Endothelial cell of umbilical vein (primary cell): Measurements from ENCODE around the gene NPHS1. TPM values are rescaled to one million over a fixed set of nuclear protein-coding genes. Genes with fewer than 3 reads are reported as not detected.

ENCODE experiments used
- BruUV-seq: library from RNA; stranded (reverse); fragments of 400-500 nt; replicated peaks from 2 replicates; lab custom pipeline; 2021; lab: Mats Ljungman, UMichigan
- CTCF ChIA-PET: fragments of 300-600, 350-600 bp; sonication (Branson Sonifier 250); formaldehyde crosslinking; loops from one replicate; lab custom pipeline; 2021; ENCODE audit warnings: antibody characterized with exemption, inconsistent platforms; lab: Charles Lee
- POLR2A ChIA-PET: fragments of 300-600, 350-600 bp; sonication (Branson Sonifier 250); formaldehyde crosslinking; loops from one replicate; lab custom pipeline; 2021; ENCODE audit warnings: antibody characterized with exemption, inconsistent platforms; lab: Charles Lee
- DNase-seq: peaks from one replicate; pipeline ENCODE4 v3.0.0-alpha.2; 2011; ENCODE audit warnings: low read depth, low spot score
- FAIRE-seq: peaks from 2 replicates; lab custom pipeline; 2011; peaks lifted over from hg19 to GRCh38; lab: Jason Lieb, UNC
- H2AFZ ChIP-seq: 2 replicates; pipeline ENCODE4 v1.6.0; 2012; ENCODE audit warnings: low read depth, low read length, control low read depth, inconsistent platforms
- H3K27ac ChIP-seq: 2 replicates; pipeline ENCODE4 v1.5.1; 2011; ENCODE audit warnings: low read depth, mild to moderate bottlenecking, control low read depth, low read length, moderate library complexity; ENCODE audit not compliant: insufficient read depth
- H3K27me3 ChIP-seq, 2 experiments: 2 replicates each; pipeline versions ENCODE4 v1.6.0 to v1.6.1; 2011; ENCODE audit warnings: low read length in 2 of 2, mixed read lengths in 1 of 2; ENCODE audit not compliant: control insufficient read depth in 2 of 2, insufficient read depth in 2 of 2
- H3K36me3 ChIP-seq, 2 experiments: 2 replicates in 1 of 2; 3 replicates in 1 of 2; pipeline ENCODE4 v1.5.1; 2011; ENCODE audit warnings: low read length in 2 of 2, mild to moderate bottlenecking in 1 of 2, moderate library complexity in 1 of 2; ENCODE audit not compliant: control insufficient read depth in 2 of 2, insufficient read depth in 2 of 2; ENCODE audit errors: extremely low read depth in 1 of 2
- H3K4me1 ChIP-seq: 3 replicates; pipeline ENCODE4 v1.5.1; 2011; ENCODE audit warnings: mild to moderate bottlenecking, low read length; ENCODE audit not compliant: control insufficient read depth, insufficient read depth; ENCODE audit errors: extremely low read depth
- H3K4me2 ChIP-seq: 2 replicates; pipeline ENCODE4 v1.6.1; 2011; ENCODE audit warnings: low read length, control low read depth, mixed read lengths; ENCODE audit not compliant: insufficient read depth
- H3K4me3 ChIP-seq, 3 experiments: fragments of 200-600 bp in 1 of 3; sonication (generic), shearing (Covaris generic) in 1 of 3; replicated peaks in 1 of 3; 2 replicates each; pipeline ENCODE4 v1.5.1; 2011 to 2016; ENCODE audit warnings: control low read depth in 3 of 3, low read length in 3 of 3, mild to moderate bottlenecking in 2 of 3, inconsistent platforms in 1 of 3, low read depth in 1 of 3, moderate library complexity in 1 of 3; ENCODE audit not compliant: insufficient read depth in 1 of 3
- H3K79me2 ChIP-seq: 2 replicates; pipeline ENCODE4 v1.6.0; 2012; ENCODE audit warnings: low read length, inconsistent platforms; ENCODE audit not compliant: control insufficient read depth, insufficient read depth
- H3K9ac ChIP-seq: replicated peaks from 2 replicates; pipeline ENCODE3; 2011; ENCODE audit warnings: low read length, control low read depth; ENCODE audit not compliant: insufficient read depth; ENCODE audit errors: extremely low read depth
- H3K9me1 ChIP-seq: replicated peaks from 3 replicates; pipeline ENCODE4 v1.6.0; 2011; ENCODE audit warnings: mild to moderate bottlenecking, low read length; ENCODE audit not compliant: control insufficient read depth, insufficient read depth; ENCODE audit errors: extremely low read depth
- H3K9me3 ChIP-seq: replicated peaks from 2 replicates; pipeline ENCODE4 v1.5.1; 2012; ENCODE audit warnings: low read length, inconsistent platforms; ENCODE audit not compliant: control insufficient read depth, insufficient read depth
- H4K20me1 ChIP-seq: replicated peaks from 2 replicates; pipeline ENCODE3; 2011; ENCODE audit warnings: mild to moderate bottlenecking, low read length; ENCODE audit not compliant: control insufficient read depth, insufficient read depth; ENCODE audit errors: extremely low read depth
- EZH2 ChIP-seq: IDR thresholded peaks from 2 replicates; pipeline ENCODE4 v1.6.1; 2012; ENCODE audit warnings: borderline replicate concordance, low read depth, mild to moderate bottlenecking, moderate library complexity, low read length, inconsistent platforms; ENCODE audit not compliant: severe bottlenecking
- FOS ChIP-seq: IDR thresholded peaks from 2 replicates; pipeline ENCODE4 v1.6.1; 2011; ENCODE audit warnings: mild to moderate bottlenecking, low read length, moderate library complexity, borderline replicate concordance; ENCODE audit not compliant: insufficient read depth
- GATA2 ChIP-seq: IDR thresholded peaks from 2 replicates; pipeline ENCODE4 v1.7.0; 2011; ENCODE audit warnings: low read depth, mild to moderate bottlenecking, moderate library complexity, mixed read lengths, low read length; ENCODE audit not compliant: insufficient read length, insufficient read depth
- JUN ChIP-seq: IDR thresholded peaks from 2 replicates; pipeline ENCODE4 v1.6.1; 2011; ENCODE audit warnings: borderline replicate concordance, low read depth; ENCODE audit not compliant: insufficient read length, insufficient read depth
- MAX ChIP-seq: IDR thresholded peaks from 2 replicates; pipeline ENCODE4 v1.6.1; 2011; ENCODE audit not compliant: insufficient read depth, insufficient read length
- MYC ChIP-seq: IDR thresholded peaks from one replicate; pipeline ENCODE4 v1.6.1; 2011; ENCODE audit warnings: mild to moderate bottlenecking, low read depth, low read length
- POLR2A ChIP-seq: IDR thresholded peaks from 2 replicates; pipeline ENCODE4 v1.6.1; 2012; ENCODE audit warnings: low read depth, mild to moderate bottlenecking, control low read depth, low read length
- POLR2AphosphoS5 ChIP-seq: IDR thresholded peaks from 2 replicates; pipeline ENCODE4 v1.6.1; 2012; ENCODE audit warnings: low read depth, mild to moderate bottlenecking, control low read depth, low read length, moderate library complexity; ENCODE audit not compliant: insufficient read depth
- dilution Hi-C: fragments of 300-500 bp; cut with MboI; formaldehyde crosslinking; loops from one replicate; pipeline ENCODE4 v1.15.0; 2019; ENCODE audit warnings: low sequenced_read_pairs; ENCODE audit not compliant: extremely low pct_ligation_motif_present
- intact Hi-C: fragments of 100-400 bp; cut with micrococcal nuclease; formaldehyde crosslinking; loops from one replicate; pipeline ENCODE4 v1.10.0; 2022
- polyA plus RNA-seq, 4 experiments: library from polyadenylated mRNA; depleted of rRNA in 3 of 4; stranded (reverse) in 3 of 4; unstranded in 1 of 4; fragments of >200 nt; gene quantifications; 2 replicates each; pipeline versions ENCODE4 v1.2.1 to v1.2.3, GENCODE V29; 2011 to 2012; ENCODE audit warnings: missing spikeins in 1 of 4
- total RNA-seq: library from RNA; stranded (reverse); gene quantifications from 2 replicates; pipeline ENCODE4 v1.2.3, GENCODE V29; 2021
- TF ChIP-seq, protein P1 (sequence below), 2 donors: IDR thresholded peaks; 1 replicate in 1 of 2; 2 replicates in 1 of 2; pipeline ENCODE4 v1.5.1; 2011; ENCODE audit warnings: low read length in 2 of 2, mild to moderate bottlenecking in 2 of 2, moderate library complexity in 2 of 2, control low read depth in 1 of 2, inconsistent platforms in 1 of 2, low read depth in 1 of 2; ENCODE audit not compliant: insufficient read depth in 1 of 2; ENCODE audit errors: extremely low read depth in 1 of 2

The NPHS1 gene
- total and polyA plus RNA-seq, 2 donors (not counting 3 experiments of a cell fraction or from before 2014, with no cell fraction given): not detected

DNA sequence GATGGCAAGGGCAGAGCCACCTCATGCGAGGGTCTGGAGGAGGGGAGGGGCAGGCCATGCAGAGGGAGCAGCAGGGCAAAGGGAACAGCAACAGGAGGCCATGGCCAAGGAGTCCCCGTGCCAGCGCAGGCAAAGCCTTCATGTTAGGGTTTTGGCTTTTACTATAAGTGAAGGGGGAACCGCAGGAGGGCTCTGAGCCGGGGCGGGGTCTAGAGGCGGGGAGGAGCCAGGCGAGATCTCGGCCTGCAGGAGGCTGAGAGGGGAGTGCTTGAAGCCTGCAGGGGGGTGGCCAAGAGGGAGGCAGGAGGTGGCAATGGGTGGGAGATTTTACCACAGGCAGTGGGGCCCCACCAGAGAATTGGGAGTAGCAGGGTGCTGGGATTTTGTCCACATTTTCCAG is 70.7 kb downstream of the NPHS1 start:
- POLR2A ChIA-PET: no interaction called here

More for the DNA sequence above, 70.7 kb downstream of the NPHS1 start:
- Histone ChIP-seq H4K20me1 (no peaks in the 10 kb centered on the region), H3K9ac (no peak overlapping the region), H3K9me1 (no peaks in the 10 kb centered on the region), H3K79me2 (no peaks in the 10 kb centered on the region), H3K4me1 (no peaks in the 10 kb centered on the region), H3K4me2 (no peak overlapping the region), H3K36me3 (peaks cover 0 to 6% of the 10 kb centered on the region in 2 experiments), H3K27me3 (no peaks in the 10 kb centered on the region), H3K4me3 (no peak overlapping the region), H2AFZ (no peak overlapping the region), H3K9me3 (no peaks in the 10 kb centered on the region), H3K27ac (no peak overlapping the region)
- TF ChIP-seq FOS (no peak), MAX (no peak), EZH2 (no peak), POLR2A (no peak), GATA2 (no peak), JUN (no peak), MYC (no peak), POLR2AphosphoS5 (no peak)
- TF ChIP-seq, protein P1, sequence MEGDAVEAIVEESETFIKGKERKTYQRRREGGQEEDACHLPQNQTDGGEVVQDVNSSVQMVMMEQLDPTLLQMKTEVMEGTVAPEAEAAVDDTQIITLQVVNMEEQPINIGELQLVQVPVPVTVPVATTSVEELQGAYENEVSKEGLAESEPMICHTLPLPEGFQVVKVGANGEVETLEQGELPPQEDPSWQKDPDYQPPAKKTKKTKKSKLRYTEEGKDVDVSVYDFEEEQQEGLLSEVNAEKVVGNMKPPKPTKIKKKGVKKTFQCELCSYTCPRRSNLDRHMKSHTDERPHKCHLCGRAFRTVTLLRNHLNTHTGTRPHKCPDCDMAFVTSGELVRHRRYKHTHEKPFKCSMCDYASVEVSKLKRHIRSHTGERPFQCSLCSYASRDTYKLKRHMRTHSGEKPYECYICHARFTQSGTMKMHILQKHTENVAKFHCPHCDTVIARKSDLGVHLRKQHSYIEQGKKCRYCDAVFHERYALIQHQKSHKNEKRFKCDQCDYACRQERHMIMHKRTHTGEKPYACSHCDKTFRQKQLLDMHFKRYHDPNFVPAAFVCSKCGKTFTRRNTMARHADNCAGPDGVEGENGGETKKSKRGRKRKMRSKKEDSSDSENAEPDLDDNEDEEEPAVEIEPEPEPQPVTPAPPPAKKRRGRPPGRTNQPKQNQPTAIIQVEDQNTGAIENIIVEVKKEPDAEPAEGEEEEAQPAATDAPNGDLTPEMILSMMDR (IDR thresholded peaks at IDR 0.05; ENCODE audit: extremely low read depth in 1 of 2, insufficient read depth in 1 of 2, low read depth in 1 of 2, low read length in 2 of 2): no peak
- no peak for FAIRE-seq
- intact Hi-C loops (no loop called here), dilution Hi-C loops (no loop called here)
- CTCF ChIA-PET: no interaction called here
- DNase-seq: no peak
- no TSS peak for BruUV-seq
